Measurements from ENCODE around the gene JPH2.

DNA sequence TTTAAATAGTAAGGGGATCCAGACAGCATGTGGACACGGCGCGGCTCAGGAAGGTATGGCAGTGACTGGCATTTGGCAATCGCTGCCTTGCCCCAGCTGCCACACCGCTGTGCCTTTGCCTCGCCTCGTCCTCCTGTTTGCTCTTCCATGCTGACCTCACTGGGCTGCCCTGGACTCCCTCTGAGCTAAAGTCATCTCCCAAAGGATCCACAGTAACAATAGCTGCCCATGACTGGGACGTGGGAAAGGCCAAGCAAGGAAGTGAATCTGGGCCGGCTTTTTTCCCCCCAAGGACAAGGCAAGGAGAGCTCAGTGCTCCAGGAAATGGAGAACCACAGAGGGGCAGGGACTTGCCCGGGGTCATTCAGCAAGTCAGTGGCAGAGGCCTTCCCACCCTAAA, 48.1 kb downstream of the JPH2 start:
- TF ChIP-seq POLR2A (IDR thresholded peaks at IDR 0.05; ENCODE audit: extremely low read depth, insufficient read length), result no peak
- TF ChIP-seq, protein P1, sequence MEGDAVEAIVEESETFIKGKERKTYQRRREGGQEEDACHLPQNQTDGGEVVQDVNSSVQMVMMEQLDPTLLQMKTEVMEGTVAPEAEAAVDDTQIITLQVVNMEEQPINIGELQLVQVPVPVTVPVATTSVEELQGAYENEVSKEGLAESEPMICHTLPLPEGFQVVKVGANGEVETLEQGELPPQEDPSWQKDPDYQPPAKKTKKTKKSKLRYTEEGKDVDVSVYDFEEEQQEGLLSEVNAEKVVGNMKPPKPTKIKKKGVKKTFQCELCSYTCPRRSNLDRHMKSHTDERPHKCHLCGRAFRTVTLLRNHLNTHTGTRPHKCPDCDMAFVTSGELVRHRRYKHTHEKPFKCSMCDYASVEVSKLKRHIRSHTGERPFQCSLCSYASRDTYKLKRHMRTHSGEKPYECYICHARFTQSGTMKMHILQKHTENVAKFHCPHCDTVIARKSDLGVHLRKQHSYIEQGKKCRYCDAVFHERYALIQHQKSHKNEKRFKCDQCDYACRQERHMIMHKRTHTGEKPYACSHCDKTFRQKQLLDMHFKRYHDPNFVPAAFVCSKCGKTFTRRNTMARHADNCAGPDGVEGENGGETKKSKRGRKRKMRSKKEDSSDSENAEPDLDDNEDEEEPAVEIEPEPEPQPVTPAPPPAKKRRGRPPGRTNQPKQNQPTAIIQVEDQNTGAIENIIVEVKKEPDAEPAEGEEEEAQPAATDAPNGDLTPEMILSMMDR (IDR thresholded peaks at IDR 0.05; ENCODE audit: low read depth, low read length), result no peak
- TF ChIP-seq, protein P2, sequence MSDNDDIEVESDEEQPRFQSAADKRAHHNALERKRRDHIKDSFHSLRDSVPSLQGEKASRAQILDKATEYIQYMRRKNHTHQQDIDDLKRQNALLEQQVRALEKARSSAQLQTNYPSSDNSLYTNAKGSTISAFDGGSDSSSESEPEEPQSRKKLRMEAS (IDR thresholded peaks at IDR 0.05; ENCODE audit: low read depth, low read length), result no peak
